HepG2 (cell line): Measurements from ENCODE around the gene CCDC73. TPM values are rescaled to one million over a fixed set of nuclear protein-coding genes. Genes with fewer than 3 reads are reported as not detected.
A peak's percentile ranks its signal among the peaks of the same experiment; 100 is the strongest.
"Not testable (repeated sequence)": the region's sequence is repeated elsewhere in the genome, so short reads cannot be mapped to it uniquely, and the experiment has no call there.

Experiments
- ATAC-seq: fragments of 200-7000 bp; cut with Tn5 transposase; 3 replicates; pipeline ENCODE4 v1.9.1; 2020; ENCODE audit warnings: mild to moderate bottlenecking, moderate library complexity
- BruUV-seq: library from RNA; stranded (reverse); fragments of 400-500 nt; replicated peaks from 2 replicates; lab custom pipeline; 2021; lab: Mats Ljungman, UMichigan
- CTCF ChIA-PET: fragments of 300-600 bp; formaldehyde crosslinking; extraction: SDS; loops from one replicate; lab custom pipeline; 2021; ENCODE audit warnings: low total read pairs, inconsistent platforms, low intra/inter-chr PET ratio; lab: Yijun Ruan, JAX
- POLR2A ChIA-PET: fragments of 350-600 bp; sonication (Branson Sonifier 250); formaldehyde crosslinking; loops from one replicate; lab custom pipeline; 2020; ENCODE audit warnings: antibody characterized with exemption, inconsistent platforms; lab: Yijun Ruan, JAX
- DNase-seq: peaks from one replicate; pipeline ENCODE4 v3.0.0-alpha.2; 2015; ENCODE audit warnings: low spot score
- FAIRE-seq: peaks from 3 replicates; lab custom pipeline; 2011; peaks lifted over from hg19 to GRCh38; lab: Jason Lieb, UNC
- H2AFZ ChIP-seq: one replicate; pipeline ENCODE4 v1.6.1; 2011; ENCODE audit warnings: low read length, inconsistent platforms
- H3K27ac ChIP-seq: fragments of 300-600 bp; 3 replicates; pipeline ENCODE4 v1.8.0; 2011; ENCODE audit warnings: mixed run types, mild to moderate bottlenecking, mixed read lengths, low read length, inconsistent platforms; ENCODE audit not compliant: insufficient read depth; ENCODE audit errors: extremely low read length
- H3K27me3 ChIP-seq, 2 experiments: fragments of 200-600 bp in 1 of 2; 2 replicates in 1 of 2; 3 replicates in 1 of 2; pipeline versions ENCODE4 v1.6.0 to v1.8.0; 2011; ENCODE audit warnings: low read length in 2 of 2, mild to moderate bottlenecking in 2 of 2, moderate library complexity in 2 of 2, inconsistent platforms in 1 of 2; ENCODE audit not compliant: insufficient read depth in 2 of 2, control insufficient read depth in 1 of 2
- H3K36me3 ChIP-seq, 2 experiments: fragments of 200-600 bp in 1 of 2; replicated peaks in 1 of 2; 2 replicates in 1 of 2; 3 replicates in 1 of 2; pipeline versions ENCODE4 v1.5.1 to v1.8.0; 2011; ENCODE audit warnings: low read length in 2 of 2, inconsistent platforms in 1 of 2; ENCODE audit not compliant: insufficient read depth in 2 of 2, control insufficient read depth in 1 of 2
- H3K4me1 ChIP-seq: 2 replicates; pipeline ENCODE4 v1.5.1; 2012; ENCODE audit warnings: low read length, inconsistent platforms; ENCODE audit not compliant: insufficient read depth
- H3K4me2 ChIP-seq: 2 replicates; pipeline ENCODE4 v1.6.0; 2011; ENCODE audit warnings: low read depth, low read length, inconsistent platforms
- H3K4me3 ChIP-seq, 3 experiments: fragments of 200-600 bp in 1 of 3; sonication (generic), shearing (Covaris generic) in 1 of 3; replicated peaks in 1 of 3; 2 replicates each; pipeline ENCODE4 v1.5.1; 2011 to 2016; ENCODE audit warnings: low read length in 3 of 3, inconsistent platforms in 2 of 3, low read depth in 2 of 3, mild to moderate bottlenecking in 2 of 3, control low read depth in 1 of 3, mixed read lengths in 1 of 3; ENCODE audit not compliant: insufficient read depth in 1 of 3
- H3K79me2 ChIP-seq: one replicate; pipeline ENCODE4 v1.6.1; 2011; ENCODE audit warnings: low read length, inconsistent platforms; ENCODE audit not compliant: insufficient read depth
- H3K9ac ChIP-seq: 2 replicates; pipeline ENCODE4 v1.6.0; 2011; ENCODE audit warnings: mild to moderate bottlenecking, low read depth, low read length, inconsistent platforms; ENCODE audit not compliant: insufficient read depth
- H3K9me3 ChIP-seq: 2 replicates; pipeline ENCODE4 v1.5.1; 2012; ENCODE audit warnings: mild to moderate bottlenecking, low read length
- H4K20me1 ChIP-seq: 2 replicates; pipeline ENCODE4 v1.6.0; 2011; ENCODE audit warnings: inconsistent platforms, mild to moderate bottlenecking, low read length, moderate library complexity; ENCODE audit not compliant: insufficient read depth
- CC2D1A ChIP-seq: sonication (generic); formaldehyde crosslinking; IDR thresholded peaks from 2 replicates; pipeline ENCODE4 v1.8.1; 2023; ENCODE audit warnings: mild to moderate bottlenecking, missing genetic modification reagents
- HNRNPL ChIP-seq: fragments of 200-400 bp; formaldehyde crosslinking; IDR thresholded peaks from 2 replicates; pipeline ENCODE4 v1.6.1; 2017; ENCODE audit warnings: mild to moderate bottlenecking, low read depth, low read length
- MAFK ChIP-seq, 2 experiments: IDR thresholded peaks in 1 of 2; conservative IDR thresholded peaks in 1 of 2; 2 replicates each; pipeline ENCODE4 v1.6.1; 2011; ENCODE audit warnings: improper control_type of control experiment in 2 of 2, low read length in 2 of 2
- NFE2L2 ChIP-seq: fragments of 150-350 bp; IDR thresholded peaks from 2 replicates; pipeline ENCODE4 v1.6.1; 2014; ENCODE audit warnings: low read length
- SMARCC2 ChIP-seq: fragments of 450-650 bp; IDR thresholded peaks from 2 replicates; pipeline ENCODE4 v1.6.1; 2017; ENCODE audit warnings: antibody characterized with exemption, mild to moderate bottlenecking
- TCF7L2 ChIP-seq: IDR thresholded peaks from 2 replicates; pipeline ENCODE4 v1.6.1; 2011; ENCODE audit warnings: mild to moderate bottlenecking, low read depth, low read length, moderate library complexity
- WGBS: methylation state at CpG from one replicate; pipeline ENCODE4 v1.1.6; 2017; ENCODE audit warnings: low lambda C conversion rate; 5-methylcytosine and 5-hydroxymethylcytosine counted together
- in situ Hi-C: cut with HindIII; loops from 2 replicates; pipeline ENCODE4 v1.10.0; 2017; ENCODE audit warnings: low pct_unique_long_range_greater_than_20kb; ENCODE audit not compliant: extremely low pct_ligation_motif_present
- intact Hi-C: fragments of 100-400 bp; cut with micrococcal nuclease; formaldehyde crosslinking; loops from one replicate; pipeline ENCODE4 v1.10.0; 2022; ENCODE audit not compliant: unreplicated experiment
- polyA plus RNA-seq, 8 experiments: library from polyadenylated mRNA; depleted of rRNA in 3 of 8; stranded (reverse) in 7 of 8; unstranded in 1 of 8; fragments of >200 nt; fragmentation: Illumina TruSeq in 4 of 8; extraction: Trizol in 4 of 8; gene quantifications; 2 replicates each; pipeline versions ENCODE4 v1.2.1 to v1.2.3, GENCODE V29; 2011 to 2016; ENCODE audit warnings: low read depth in 4 of 8, missing spikeins in 1 of 8, mixed read lengths in 1 of 8; ENCODE audit not compliant: insufficient read depth in 1 of 8
- total RNA-seq, 5 experiments: library from RNA; depleted of rRNA; stranded (reverse); fragments of >200 nt; fragmentation: Illumina TruSeq; extraction: Trizol; gene quantifications; 2 replicates each; pipeline ENCODE4 v1.2.3, GENCODE V29; 2016; ENCODE audit warnings: low read depth in 1 of 5

Gene CCDC73
- total and polyA plus RNA-seq, 2 of the 13 experiments (the other 11 are each of a cell fraction or from before 2014, with no cell fraction given): 0.01 to 0.11 TPM

- no TSS peak for BruUV-seq
- no peak overlapping the region for H2AFZ ChIP-seq
- ATAC-seq (no peak), FAIRE-seq (no peak), DNase-seq (no peak)
- TF ChIP-seq HNRNPL (no peak), CC2D1A (CRISPR knock-in tag) (no peak), TCF7L2 (no peak), NFE2L2 (peak; percentile 30; the same call in 1 of the 2 replicates), SMARCC2 (no peak), MAFK (conservative IDR thresholded peaks at IDR 0.05 in 1 of 2, IDR thresholded peaks at IDR 0.05 in 1 of 2; ENCODE audit: low read length in 2 of 2) (peak; percentile 9 to 21; a peak in 1 of 4 replicates)
- ChIA-PET CTCF (no interaction called here), POLR2A (no interaction called here)
- intact Hi-C loops (no loop called here), in situ Hi-C loops (no loop called here)
- H3K9ac ChIP-seq: no peak overlapping the region
- H4K20me1 ChIP-seq: no peaks in the 10 kb centered on the region
- no peak overlapping the region for H3K4me3 ChIP-seq
- no peak overlapping the region for H3K4me2 ChIP-seq
- no peaks in the 10 kb centered on the region for H3K4me1 ChIP-seq
- H3K79me2 ChIP-seq: no peaks in the 10 kb centered on the region
- no peaks in the 10 kb centered on the region for H3K36me3 ChIP-seq
- no peaks in the 10 kb centered on the region for H3K9me3 ChIP-seq
- H3K27ac ChIP-seq: no peak overlapping the region
- H3K27me3 ChIP-seq: no peaks in the 10 kb centered on the region
Measured at GRCh38 chr11:32772731-32773130, 21.7 kb downstream of the CCDC73 start.

- FAIRE-seq, intact Hi-C loops, H3K4me2 ChIP-seq, H3K36me3 ChIP-seq, H3K9me3 ChIP-seq, DNase-seq, H3K79me2 ChIP-seq, H2AFZ ChIP-seq, POLR2A ChIA-PET, in situ Hi-C loops, H4K20me1 ChIP-seq, H3K4me1 ChIP-seq, H3K4me3 ChIP-seq, CTCF ChIA-PET, H3K27ac ChIP-seq, ATAC-seq, BruUV-seq, H3K27me3 ChIP-seq, H3K9ac ChIP-seq: not testable (repeated sequence)
- 37% methylated on average over 2 of the region's 2 CpGs for WGBS
Measured at GRCh38 chr11:32761774-32762173, 32.7 kb downstream of the CCDC73 start.
